ENCODE data around the gene CD37. TPM values are rescaled to one million over a fixed set of nuclear protein-coding genes. Genes with fewer than 3 reads are reported as not detected.

The CD37 gene
- total and polyA plus RNA-seq, 10 of the 15 experiments (the other 5 are each of a cell fraction or from before 2014, with no cell fraction given), result 34.1 to 359 (median 108) TPM

DNA sequence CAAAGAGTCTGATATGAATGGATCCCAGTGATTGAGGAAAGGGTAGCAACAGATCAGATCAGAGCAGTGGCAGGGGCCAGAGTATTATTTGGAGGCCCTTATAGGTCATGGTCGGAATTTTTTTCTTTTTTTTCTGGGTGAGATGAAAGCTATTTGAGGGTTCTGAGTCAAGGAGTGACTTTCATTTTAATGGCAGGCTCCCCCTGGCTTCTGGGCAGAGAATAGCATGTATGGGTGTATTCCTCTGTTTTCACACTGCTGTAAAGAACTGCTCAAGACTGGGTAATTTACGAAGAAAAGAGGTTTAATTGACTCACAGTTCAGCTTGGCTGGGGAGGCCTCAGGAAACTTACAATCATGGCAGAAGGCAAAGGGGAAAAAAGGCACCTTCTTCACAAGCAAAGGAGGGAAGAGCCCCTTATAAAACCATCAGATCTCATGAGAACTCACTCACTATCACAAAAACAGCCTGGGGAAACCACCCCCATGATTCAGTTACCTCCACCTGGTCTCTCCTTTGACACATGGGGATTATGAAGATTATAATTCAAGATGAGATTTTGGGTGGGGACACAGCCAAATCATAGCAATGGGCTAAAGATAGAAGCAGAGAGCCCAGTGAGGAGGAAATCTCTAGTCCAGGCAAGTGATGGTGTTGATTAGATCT lies 7.2 kb upstream of the CD37 start (continued):
- TF ChIP-seq, protein P1, sequence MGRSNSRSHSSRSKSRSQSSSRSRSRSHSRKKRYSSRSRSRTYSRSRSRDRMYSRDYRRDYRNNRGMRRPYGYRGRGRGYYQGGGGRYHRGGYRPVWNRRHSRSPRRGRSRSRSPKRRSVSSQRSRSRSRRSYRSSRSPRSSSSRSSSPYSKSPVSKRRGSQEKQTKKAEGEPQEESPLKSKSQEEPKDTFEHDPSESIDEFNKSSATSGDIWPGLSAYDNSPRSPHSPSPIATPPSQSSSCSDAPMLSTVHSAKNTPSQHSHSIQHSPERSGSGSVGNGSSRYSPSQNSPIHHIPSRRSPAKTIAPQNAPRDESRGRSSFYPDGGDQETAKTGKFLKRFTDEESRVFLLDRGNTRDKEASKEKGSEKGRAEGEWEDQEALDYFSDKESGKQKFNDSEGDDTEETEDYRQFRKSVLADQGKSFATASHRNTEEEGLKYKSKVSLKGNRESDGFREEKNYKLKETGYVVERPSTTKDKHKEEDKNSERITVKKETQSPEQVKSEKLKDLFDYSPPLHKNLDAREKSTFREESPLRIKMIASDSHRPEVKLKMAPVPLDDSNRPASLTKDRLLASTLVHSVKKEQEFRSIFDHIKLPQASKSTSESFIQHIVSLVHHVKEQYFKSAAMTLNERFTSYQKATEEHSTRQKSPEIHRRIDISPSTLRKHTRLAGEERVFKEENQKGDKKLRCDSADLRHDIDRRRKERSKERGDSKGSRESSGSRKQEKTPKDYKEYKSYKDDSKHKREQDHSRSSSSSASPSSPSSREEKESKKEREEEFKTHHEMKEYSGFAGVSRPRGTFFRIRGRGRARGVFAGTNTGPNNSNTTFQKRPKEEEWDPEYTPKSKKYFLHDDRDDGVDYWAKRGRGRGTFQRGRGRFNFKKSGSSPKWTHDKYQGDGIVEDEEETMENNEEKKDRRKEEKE (IDR thresholded peaks at IDR 0.05), result no peak
- no peak for TF ChIP-seq TAF1 (IDR thresholded peaks at IDR 0.05; ENCODE audit: borderline replicate concordance, low read depth, low read length)
- TF ChIP-seq BMI1 (IDR thresholded peaks at IDR 0.05; ENCODE audit: borderline replicate concordance), result no peak
- no peak for TF ChIP-seq TCF7 (IDR thresholded peaks at IDR 0.05; ENCODE audit: borderline replicate concordance)
- TF ChIP-seq ZBTB33 (IDR thresholded peaks at IDR 0.05), result no peak
- no peak for TF ChIP-seq DPF2 (IDR thresholded peaks at IDR 0.05)
- TF ChIP-seq RELB (IDR thresholded peaks at IDR 0.05; ENCODE audit: low read depth), result no peak
- TF ChIP-seq ZNF24 (IDR thresholded peaks at IDR 0.05), result no peak
- TF ChIP-seq STAT1 (conservative IDR thresholded peaks at IDR 0.05), result no peak
- no peak for TF ChIP-seq EP300 (IDR thresholded peaks at IDR 0.05; ENCODE audit: borderline replicate concordance in 1 of 2, control insufficient read depth in 1 of 2, low read depth in 2 of 2, low read length in 2 of 2)
- TF ChIP-seq, protein P2, sequence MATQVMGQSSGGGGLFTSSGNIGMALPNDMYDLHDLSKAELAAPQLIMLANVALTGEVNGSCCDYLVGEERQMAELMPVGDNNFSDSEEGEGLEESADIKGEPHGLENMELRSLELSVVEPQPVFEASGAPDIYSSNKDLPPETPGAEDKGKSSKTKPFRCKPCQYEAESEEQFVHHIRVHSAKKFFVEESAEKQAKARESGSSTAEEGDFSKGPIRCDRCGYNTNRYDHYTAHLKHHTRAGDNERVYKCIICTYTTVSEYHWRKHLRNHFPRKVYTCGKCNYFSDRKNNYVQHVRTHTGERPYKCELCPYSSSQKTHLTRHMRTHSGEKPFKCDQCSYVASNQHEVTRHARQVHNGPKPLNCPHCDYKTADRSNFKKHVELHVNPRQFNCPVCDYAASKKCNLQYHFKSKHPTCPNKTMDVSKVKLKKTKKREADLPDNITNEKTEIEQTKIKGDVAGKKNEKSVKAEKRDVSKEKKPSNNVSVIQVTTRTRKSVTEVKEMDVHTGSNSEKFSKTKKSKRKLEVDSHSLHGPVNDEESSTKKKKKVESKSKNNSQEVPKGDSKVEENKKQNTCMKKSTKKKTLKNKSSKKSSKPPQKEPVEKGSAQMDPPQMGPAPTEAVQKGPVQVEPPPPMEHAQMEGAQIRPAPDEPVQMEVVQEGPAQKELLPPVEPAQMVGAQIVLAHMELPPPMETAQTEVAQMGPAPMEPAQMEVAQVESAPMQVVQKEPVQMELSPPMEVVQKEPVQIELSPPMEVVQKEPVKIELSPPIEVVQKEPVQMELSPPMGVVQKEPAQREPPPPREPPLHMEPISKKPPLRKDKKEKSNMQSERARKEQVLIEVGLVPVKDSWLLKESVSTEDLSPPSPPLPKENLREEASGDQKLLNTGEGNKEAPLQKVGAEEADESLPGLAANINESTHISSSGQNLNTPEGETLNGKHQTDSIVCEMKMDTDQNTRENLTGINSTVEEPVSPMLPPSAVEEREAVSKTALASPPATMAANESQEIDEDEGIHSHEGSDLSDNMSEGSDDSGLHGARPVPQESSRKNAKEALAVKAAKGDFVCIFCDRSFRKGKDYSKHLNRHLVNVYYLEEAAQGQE (IDR thresholded peaks at IDR 0.05; ENCODE audit: low read depth, low read length), result no peak
- TF ChIP-seq NKRF (conservative IDR thresholded peaks at IDR 0.05), result no peak
- no peak for TF ChIP-seq GATAD2B (conservative IDR thresholded peaks at IDR 0.05; ENCODE audit: low read depth)
- no peak for TF ChIP-seq JUND (IDR thresholded peaks at IDR 0.05; ENCODE audit: low read depth, low read length)
- no peak for TF ChIP-seq SRF (IDR thresholded peaks at IDR 0.05; ENCODE audit: low read depth in 2 of 2, low read length in 2 of 2)
- no peak for TF ChIP-seq HCFC1 (IDR thresholded peaks at IDR 0.05; ENCODE audit: low read length)
- TF ChIP-seq STAT3 (IDR thresholded peaks at IDR 0.05; ENCODE audit: low read depth, low read length), result no peak
- no peak for TF ChIP-seq CHD2 (IDR thresholded peaks at IDR 0.05; ENCODE audit: borderline replicate concordance, low read depth, low read length)

Data from GM12878 (cell line).